ENCODE measurements around the gene NFILZ. TPM values are rescaled to one million over a fixed set of nuclear protein-coding genes. Genes with fewer than 3 reads are reported as not detected.
"Not testable (repeated sequence)": the region's sequence is repeated elsewhere in the genome, so short reads cannot be mapped to it uniquely, and the experiment has no call there.

Gene NFILZ
- total RNA-seq, 1 experiment from 2014 or later: not detected

DNA sequence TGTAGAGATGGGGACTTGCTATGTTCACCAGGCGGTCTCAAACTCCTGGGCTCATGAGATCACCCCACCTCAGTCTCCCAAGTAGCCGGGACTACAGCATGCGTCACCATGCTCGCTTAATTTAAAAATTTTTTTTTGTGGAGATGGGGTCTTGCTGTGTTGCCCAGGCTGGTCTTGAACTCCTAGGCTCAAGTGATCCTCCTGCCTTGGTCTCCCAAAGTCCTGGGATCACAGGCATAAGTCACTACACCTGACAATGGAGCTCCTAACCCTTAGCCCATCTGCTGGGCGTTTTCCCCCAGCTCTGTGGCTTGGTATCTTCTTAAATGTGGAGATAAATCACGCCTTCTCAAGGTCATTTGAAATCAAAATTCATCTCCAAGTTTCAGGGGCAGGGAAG is 13.6 kb upstream of the NFILZ start:
- no peak overlapping the region for H3K4me3 ChIP-seq (ENCODE audit: low read length)
- no peaks in the 10 kb centered on the region for H3K9me2 ChIP-seq (replicated peaks; ENCODE audit: low read length)
- no peaks in the 10 kb centered on the region for H3K79me2 ChIP-seq (ENCODE audit: low read length)
- H3K36me3 ChIP-seq (ENCODE audit: low read depth, low read length): no peaks in the 10 kb centered on the region
- BruUV-seq (replicated peaks): no TSS peak
- no peaks in the 10 kb centered on the region for H4K20me1 ChIP-seq (ENCODE audit: low read length)
- no peak overlapping the region for H3K4me2 ChIP-seq (ENCODE audit: low read length)
- no peak overlapping the region for H3K27ac ChIP-seq (ENCODE audit: low read length)
- intact Hi-C loops (cut with micrococcal nuclease): no loop called here
- H3K27me3 ChIP-seq (ENCODE audit: low read length): no peaks in the 10 kb centered on the region; the same call in 1 of the 2 replicates
- H2AFZ ChIP-seq (ENCODE audit: low read length): no peak overlapping the region
- no peaks in the 10 kb centered on the region for H3K9me3 ChIP-seq (ENCODE audit: low read length)
- TF ChIP-seq, protein P1, sequence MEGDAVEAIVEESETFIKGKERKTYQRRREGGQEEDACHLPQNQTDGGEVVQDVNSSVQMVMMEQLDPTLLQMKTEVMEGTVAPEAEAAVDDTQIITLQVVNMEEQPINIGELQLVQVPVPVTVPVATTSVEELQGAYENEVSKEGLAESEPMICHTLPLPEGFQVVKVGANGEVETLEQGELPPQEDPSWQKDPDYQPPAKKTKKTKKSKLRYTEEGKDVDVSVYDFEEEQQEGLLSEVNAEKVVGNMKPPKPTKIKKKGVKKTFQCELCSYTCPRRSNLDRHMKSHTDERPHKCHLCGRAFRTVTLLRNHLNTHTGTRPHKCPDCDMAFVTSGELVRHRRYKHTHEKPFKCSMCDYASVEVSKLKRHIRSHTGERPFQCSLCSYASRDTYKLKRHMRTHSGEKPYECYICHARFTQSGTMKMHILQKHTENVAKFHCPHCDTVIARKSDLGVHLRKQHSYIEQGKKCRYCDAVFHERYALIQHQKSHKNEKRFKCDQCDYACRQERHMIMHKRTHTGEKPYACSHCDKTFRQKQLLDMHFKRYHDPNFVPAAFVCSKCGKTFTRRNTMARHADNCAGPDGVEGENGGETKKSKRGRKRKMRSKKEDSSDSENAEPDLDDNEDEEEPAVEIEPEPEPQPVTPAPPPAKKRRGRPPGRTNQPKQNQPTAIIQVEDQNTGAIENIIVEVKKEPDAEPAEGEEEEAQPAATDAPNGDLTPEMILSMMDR (conservative IDR thresholded peaks at IDR 0.05; ENCODE audit: low read depth, low read length): no peak
- no peak for TF ChIP-seq EZH2phosphoT487 (IDR thresholded peaks at IDR 0.05; ENCODE audit: borderline replicate concordance, low read length)
- TF ChIP-seq EZH2 (IDR thresholded peaks at IDR 0.05; ENCODE audit: low read length, unreplicated experiment): no peak
- no peaks in the 10 kb centered on the region for H3F3A ChIP-seq (ENCODE audit: low read length, unreplicated experiment)
- DNase-seq: no peak
- H3K9ac ChIP-seq (ENCODE audit: low read length): no peak overlapping the region
- ChIA-PET POLR2A (ENCODE audit: unreplicated experiment) (no interaction called here), CTCF (no interaction called here)
- ATAC-seq: no peak
- no peaks in the 10 kb centered on the region for H3K4me1 ChIP-seq (ENCODE audit: insufficient read depth, low read length)

DNA sequence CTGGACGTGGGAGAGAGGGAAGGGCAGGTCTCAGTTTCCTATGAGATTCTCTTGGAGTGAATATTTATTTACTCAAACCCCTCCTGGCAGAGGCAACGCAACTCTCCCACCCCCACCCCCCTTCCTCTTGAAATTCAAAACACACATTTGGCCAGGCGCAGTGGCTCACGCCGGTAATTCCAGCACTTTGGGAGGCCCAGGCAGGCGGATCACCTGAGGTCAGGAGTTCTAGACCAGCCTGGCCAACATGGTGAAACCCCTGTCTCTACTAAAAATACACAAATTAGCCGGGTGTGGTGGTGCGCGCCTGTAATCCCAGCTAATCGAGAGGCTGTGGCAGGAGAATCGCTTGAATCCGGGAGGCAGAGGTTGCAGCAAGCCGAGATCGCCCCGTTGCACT is 13.1 kb upstream of the NFILZ start:
- H3K79me2 ChIP-seq (ENCODE audit: low read length); H3K4me2 ChIP-seq (ENCODE audit: low read length); H3K4me1 ChIP-seq (ENCODE audit: insufficient read depth, low read length); intact Hi-C loops (cut with micrococcal nuclease); ATAC-seq; POLR2A ChIA-PET (ENCODE audit: unreplicated experiment); H3K9me3 ChIP-seq (ENCODE audit: low read length); CTCF ChIA-PET; H4K20me1 ChIP-seq (ENCODE audit: low read length); H3K4me3 ChIP-seq (ENCODE audit: low read length); BruUV-seq (replicated peaks); H3F3A ChIP-seq (ENCODE audit: low read length, unreplicated experiment); H3K27ac ChIP-seq (ENCODE audit: low read length); H3K9me2 ChIP-seq (replicated peaks; ENCODE audit: low read length); DNase-seq; H3K36me3 ChIP-seq (ENCODE audit: low read depth, low read length); H3K27me3 ChIP-seq (ENCODE audit: low read length); H2AFZ ChIP-seq (ENCODE audit: low read length); H3K9ac ChIP-seq (ENCODE audit: low read length): not testable (repeated sequence)

DNA sequence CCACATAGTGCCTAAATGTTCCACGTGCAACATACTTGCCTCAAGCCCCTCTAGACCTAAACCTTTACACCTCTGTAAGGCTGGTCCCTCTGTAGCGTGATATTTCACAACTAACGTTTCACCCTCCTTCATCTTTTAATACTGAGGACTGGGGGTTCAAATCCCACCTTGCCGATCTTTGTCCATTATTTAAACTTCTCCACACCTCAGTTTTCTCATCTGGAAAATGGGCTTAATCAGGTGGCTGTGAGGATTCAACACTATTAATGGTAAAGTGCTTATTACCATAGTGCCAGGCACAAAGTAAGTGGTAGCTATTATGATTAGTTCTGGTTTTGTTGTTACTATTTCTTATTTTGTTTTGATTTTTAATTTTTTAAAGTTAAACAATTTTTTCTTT is 12.4 kb upstream of the NFILZ start:
- no peaks in the 10 kb centered on the region for H3K9me3 ChIP-seq (ENCODE audit: low read length)
- POLR2A ChIA-PET (ENCODE audit: unreplicated experiment): no interaction called here
- no peaks in the 10 kb centered on the region for H3K4me1 ChIP-seq (ENCODE audit: insufficient read depth, low read length)
- no peak for DNase-seq
- no peak overlapping the region for H2AFZ ChIP-seq (ENCODE audit: low read length)
- TF ChIP-seq, protein P1 (conservative IDR thresholded peaks at IDR 0.05; ENCODE audit: low read depth, low read length): no peak
- TF ChIP-seq EZH2phosphoT487 (IDR thresholded peaks at IDR 0.05; ENCODE audit: borderline replicate concordance, low read length) (no peak), EZH2 (IDR thresholded peaks at IDR 0.05; ENCODE audit: low read length, unreplicated experiment) (no peak)
- H3K79me2 ChIP-seq (ENCODE audit: low read length): no peaks in the 10 kb centered on the region
- H3K27me3 ChIP-seq (ENCODE audit: low read length): no peaks in the 10 kb centered on the region; the same call in 1 of the 2 replicates
- BruUV-seq (replicated peaks): no TSS peak
- H3K36me3 ChIP-seq (ENCODE audit: low read depth, low read length): no peaks in the 10 kb centered on the region
- H3K27ac ChIP-seq (ENCODE audit: low read length): no peak overlapping the region
- H3F3A ChIP-seq (ENCODE audit: low read length, unreplicated experiment): no peaks in the 10 kb centered on the region
- H3K4me3 ChIP-seq (ENCODE audit: low read length): no peak overlapping the region
- no peak for ATAC-seq
- CTCF ChIA-PET: no interaction called here
- intact Hi-C loops (cut with micrococcal nuclease): no loop called here
- no peak overlapping the region for H3K4me2 ChIP-seq (ENCODE audit: low read length)
- H3K9me2 ChIP-seq (replicated peaks; ENCODE audit: low read length): no peaks in the 10 kb centered on the region
- no peaks in the 10 kb centered on the region for H4K20me1 ChIP-seq (ENCODE audit: low read length)
- H3K9ac ChIP-seq (ENCODE audit: low read length): no peak overlapping the region

All from PC-3 (cell line).